Adipocyte (in vitro differentiated cells): Measurements from ENCODE around the gene TRPC1.

Source experiments
- DNase-seq: peaks from one replicate; pipeline ENCODE4 v3.0.0-alpha.2; 2015; ENCODE audit warnings: low read depth
- H3K27me3 ChIP-seq: replicated peaks from 2 replicates; pipeline ENCODE4 v1.7.0; 2013; ENCODE audit warnings: mild to moderate bottlenecking, low read length, moderate library complexity; ENCODE audit not compliant: control insufficient read depth, insufficient read depth
- H3K36me3 ChIP-seq: 2 replicates; pipeline ENCODE4 v1.7.0; 2013; ENCODE audit warnings: low read length, mild to moderate bottlenecking, moderate library complexity; ENCODE audit not compliant: control insufficient read depth, insufficient read depth, severe bottlenecking
- H3K4me1 ChIP-seq: 2 replicates; pipeline ENCODE4 v1.7.0; 2013; ENCODE audit warnings: mild to moderate bottlenecking, low read length, moderate library complexity; ENCODE audit not compliant: control insufficient read depth, insufficient read depth
- H3K4me3 ChIP-seq: 2 replicates; pipeline ENCODE4 v1.7.0; 2013; ENCODE audit warnings: mild to moderate bottlenecking, low read length, moderate library complexity
- H3K9ac ChIP-seq: 2 replicates; pipeline ENCODE4 v1.7.0; 2013; ENCODE audit warnings: mild to moderate bottlenecking, low read length, moderate library complexity
- H3K9me3 ChIP-seq: 2 replicates; pipeline ENCODE4 v1.7.0; 2013; ENCODE audit warnings: mild to moderate bottlenecking, low read length, moderate library complexity; ENCODE audit not compliant: control insufficient read depth

Gene TRPC1

DNA sequence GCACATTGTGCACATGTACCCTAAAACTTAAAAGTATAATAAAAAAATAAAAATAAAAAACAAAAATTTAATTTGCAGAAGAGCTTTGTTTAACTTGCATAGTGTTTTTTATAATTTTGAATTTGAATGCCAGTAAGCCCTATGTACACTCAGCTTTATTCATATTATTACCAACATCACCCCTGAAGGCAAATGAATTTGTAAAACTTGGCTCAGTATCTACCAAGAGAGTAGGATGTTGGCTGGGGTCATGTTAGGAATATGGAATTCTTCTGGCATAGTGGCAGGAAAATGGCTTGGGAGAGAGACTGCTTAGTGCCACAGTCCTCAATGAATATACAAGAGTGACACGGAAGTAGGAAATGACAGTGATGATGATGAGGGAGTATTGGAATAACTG is 30.7 kb downstream of the TRPC1 start:
- no peak overlapping the region for H3K4me3 ChIP-seq
- H3K27me3 ChIP-seq, result no peaks in the 10 kb centered on the region
- no peak overlapping the region for H3K9ac ChIP-seq
- no peaks in the 10 kb centered on the region for H3K36me3 ChIP-seq
- H3K4me1 ChIP-seq, result no peaks in the 10 kb centered on the region
- no peak for DNase-seq
- no peaks in the 10 kb centered on the region for H3K9me3 ChIP-seq

GRCh38 chr3:142768338-142768737 is 44.5 kb downstream of the TRPC1 start:
- peaks cover 15% of the 10 kb centered on the region for H3K36me3 ChIP-seq
- no peak overlapping the region for H3K9ac ChIP-seq
- no peaks in the 10 kb centered on the region for H3K27me3 ChIP-seq
- H3K4me3 ChIP-seq, result no peak overlapping the region
- peaks cover 3% of the 10 kb centered on the region for H3K9me3 ChIP-seq
- DNase-seq, result no peak
- no peaks in the 10 kb centered on the region for H3K4me1 ChIP-seq

DNA sequence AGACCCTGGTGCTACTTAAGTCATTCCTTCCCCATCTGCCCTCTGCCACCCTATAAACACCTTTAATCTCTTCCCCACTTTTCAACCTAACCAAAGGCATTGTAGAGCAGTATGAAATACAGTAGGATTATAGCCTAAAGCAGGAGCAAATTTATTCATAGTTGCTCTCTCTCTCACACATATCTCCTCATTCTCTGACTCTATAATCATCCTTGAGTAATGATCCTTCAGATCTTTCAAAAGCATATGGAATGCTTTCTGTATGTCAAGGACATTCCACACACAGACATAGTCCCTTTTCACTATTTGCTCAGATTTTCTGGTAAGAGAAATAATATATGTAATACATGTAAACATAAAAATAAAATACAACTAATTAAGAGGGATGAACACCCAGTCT is 54.1 kb downstream of the TRPC1 start:
- Histone ChIP-seq H3K9me3 (no peaks in the 10 kb centered on the region), H3K9ac (no peak overlapping the region), H3K4me3 (no peak overlapping the region), H3K27me3 (no peaks in the 10 kb centered on the region), H3K4me1 (peaks cover 5% of the 10 kb centered on the region), H3K36me3 (peaks cover 6% of the 10 kb centered on the region)
- peak; percentile 11 for DNase-seq

DNA sequence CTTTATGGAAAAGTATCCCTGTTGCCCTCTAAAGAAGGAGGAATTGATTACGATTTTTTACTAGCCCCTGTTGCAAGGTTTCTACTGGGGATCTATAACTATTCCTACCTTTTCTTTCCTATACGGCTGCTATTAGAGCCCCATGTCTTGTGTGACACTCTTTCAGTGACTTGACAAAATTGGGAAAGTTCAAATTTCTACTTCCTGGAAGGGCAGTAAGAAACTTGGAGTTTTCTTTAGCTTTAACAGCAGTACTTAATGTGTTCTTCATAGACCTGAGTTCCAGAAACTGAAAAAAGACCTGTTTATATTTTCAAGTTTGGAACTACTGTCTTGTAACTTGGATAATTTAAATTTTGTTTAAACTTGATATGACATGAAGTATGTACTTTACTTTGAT is 54.7 kb downstream of the TRPC1 start:
- no peak overlapping the region for H3K4me3 ChIP-seq
- H3K4me1 ChIP-seq, result peaks cover 5% of the 10 kb centered on the region
- no peak for DNase-seq
- no peaks in the 10 kb centered on the region for H3K9me3 ChIP-seq
- no peaks in the 10 kb centered on the region for H3K27me3 ChIP-seq
- H3K9ac ChIP-seq, result no peak overlapping the region
- H3K36me3 ChIP-seq, result peaks cover 11% of the 10 kb centered on the region

GRCh38 chr3:142779591-142779990 is 55.8 kb downstream of the TRPC1 start:
- no peaks in the 10 kb centered on the region for H3K9me3 ChIP-seq
- H3K4me1 ChIP-seq, result peaks cover 5% of the 10 kb centered on the region
- no peak overlapping the region for H3K4me3 ChIP-seq
- DNase-seq, result peak; percentile 17
- H3K27me3 ChIP-seq, result no peaks in the 10 kb centered on the region
- no peak overlapping the region for H3K9ac ChIP-seq
- H3K36me3 ChIP-seq, result peaks cover 11% of the 10 kb centered on the region

- Histone ChIP-seq H3K4me3 (no peak overlapping the region), H3K9ac (no peak overlapping the region), H3K36me3 (peaks cover 16% of the 10 kb centered on the region), H3K27me3 (no peaks in the 10 kb centered on the region), H3K9me3 (no peaks in the 10 kb centered on the region), H3K4me1 (peaks cover 5% of the 10 kb centered on the region)
- no peak for DNase-seq
Observed at GRCh38 chr3:142782616-142783015, 58.8 kb downstream of the TRPC1 start.

GRCh38 chr3:142784228-142784627 is 60.4 kb downstream of the TRPC1 start:
- DNase-seq, result no peak
- peaks cover 3% of the 10 kb centered on the region for H3K4me1 ChIP-seq
- H3K9ac ChIP-seq, result no peak overlapping the region
- H3K27me3 ChIP-seq, result no peaks in the 10 kb centered on the region
- no peaks in the 10 kb centered on the region for H3K9me3 ChIP-seq
- peaks cover 16% of the 10 kb centered on the region for H3K36me3 ChIP-seq
- no peak overlapping the region for H3K4me3 ChIP-seq

GRCh38 chr3:142785996-142786395 is 62.2 kb downstream of the TRPC1 start:
- Histone ChIP-seq H3K4me3 (no peak overlapping the region), H3K9me3 (no peaks in the 10 kb centered on the region), H3K4me1 (no peaks in the 10 kb centered on the region), H3K36me3 (peaks cover 16% of the 10 kb centered on the region), H3K9ac (no peak overlapping the region), H3K27me3 (no peaks in the 10 kb centered on the region)
- no peak for DNase-seq

DNA sequence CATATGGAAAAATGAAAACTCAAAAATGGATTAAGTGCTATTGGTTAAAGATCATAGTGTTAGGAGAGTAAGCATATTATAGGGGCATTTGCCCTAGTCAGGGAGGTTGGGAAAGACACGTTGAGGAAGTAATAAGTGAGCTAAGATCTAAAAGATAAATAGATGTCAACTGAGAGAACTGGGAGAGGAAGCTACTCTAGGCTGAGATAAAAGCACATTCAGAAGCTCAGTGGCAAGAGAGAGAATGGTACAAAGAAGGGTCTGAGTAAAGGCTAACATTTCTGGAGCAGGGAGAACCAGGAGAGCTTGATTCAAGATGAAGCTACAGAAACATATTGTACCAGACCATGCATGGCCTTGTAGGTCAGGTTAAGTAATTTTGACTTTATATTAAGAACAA is 63.9 kb downstream of the TRPC1 start:
- no peak for DNase-seq
- no peaks in the 10 kb centered on the region for H3K9me3 ChIP-seq
- no peaks in the 10 kb centered on the region for H3K4me1 ChIP-seq
- H3K36me3 ChIP-seq, result peaks cover 12% of the 10 kb centered on the region
- no peaks in the 10 kb centered on the region for H3K27me3 ChIP-seq
- no peak overlapping the region for H3K9ac ChIP-seq
- H3K4me3 ChIP-seq, result no peak overlapping the region

DNA sequence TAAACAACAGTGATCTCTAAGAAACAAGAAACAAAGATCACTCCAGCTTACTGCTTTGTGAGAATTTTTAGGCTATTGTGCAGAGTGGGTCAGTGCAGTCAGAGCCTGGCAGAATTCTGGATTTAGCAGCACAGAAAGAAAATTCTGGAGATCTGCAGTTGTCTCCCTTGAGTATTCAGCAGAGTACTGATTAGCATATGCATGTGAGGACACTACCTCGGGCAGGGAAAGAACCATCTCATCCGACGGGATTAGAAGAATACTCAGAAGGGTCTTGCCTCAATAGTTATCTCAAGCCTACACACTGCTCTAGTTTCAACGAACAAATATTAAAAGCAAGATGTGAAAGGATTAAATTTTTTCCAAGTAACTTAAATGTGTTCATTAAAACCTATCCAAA is 70.7 kb downstream of the TRPC1 start:
- Histone ChIP-seq H3K9me3 (no peaks in the 10 kb centered on the region), H3K27me3 (no peaks in the 10 kb centered on the region), H3K9ac (no peak overlapping the region), H3K4me1 (no peaks in the 10 kb centered on the region), H3K36me3 (no peaks in the 10 kb centered on the region), H3K4me3 (no peak overlapping the region)
- DNase-seq, result no peak

DNA sequence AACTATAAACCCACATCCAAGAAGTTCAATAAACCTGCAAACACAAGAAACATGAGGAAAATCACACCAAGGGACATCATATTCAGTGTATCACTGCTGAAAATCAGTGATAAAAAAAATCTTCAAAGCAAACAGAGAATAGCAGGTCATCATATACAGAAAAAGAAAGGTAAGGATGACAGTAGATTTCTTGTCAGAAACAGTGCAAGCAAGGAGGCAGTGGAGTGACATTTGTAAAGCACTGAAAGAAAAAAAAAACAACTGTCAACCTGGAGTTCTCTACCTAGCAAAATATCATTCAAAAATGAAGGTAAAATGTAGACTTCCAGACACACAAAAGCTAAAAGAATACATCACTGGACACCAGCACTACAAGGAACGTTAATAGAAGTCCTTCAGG is 71.5 kb downstream of the TRPC1 start:
- no peaks in the 10 kb centered on the region for H3K27me3 ChIP-seq
- H3K4me1 ChIP-seq, result no peaks in the 10 kb centered on the region
- no peaks in the 10 kb centered on the region for H3K36me3 ChIP-seq
- DNase-seq, result no peak
- H3K9me3 ChIP-seq, result no peaks in the 10 kb centered on the region
- H3K9ac ChIP-seq, result no peak overlapping the region
- no peak overlapping the region for H3K4me3 ChIP-seq

DNA sequence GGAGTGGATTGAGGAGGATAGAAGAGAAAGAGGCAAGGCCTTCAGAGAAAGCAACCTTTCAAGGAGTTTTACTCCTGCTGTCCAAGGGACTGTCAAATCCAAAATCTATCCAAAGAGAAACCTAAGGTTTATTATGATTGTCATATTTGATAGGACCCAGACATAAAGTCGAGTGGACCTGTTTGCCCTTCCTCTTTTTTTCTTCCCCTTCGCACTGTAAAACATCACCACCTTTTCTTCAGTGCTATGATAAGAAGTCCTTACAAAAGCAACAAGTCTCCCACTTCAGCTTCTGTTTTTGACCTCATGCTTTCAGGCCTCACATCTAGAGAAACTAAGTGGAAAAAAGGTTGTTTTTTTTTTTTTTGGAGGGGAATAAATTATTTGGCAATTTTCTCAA is 73.0 kb downstream of the TRPC1 start:
- no peaks in the 10 kb centered on the region for H3K9me3 ChIP-seq

More for the DNA sequence above, 73.0 kb downstream of the TRPC1 start:
- H3K4me3 ChIP-seq, result no peak overlapping the region
- no peak for DNase-seq
- H3K4me1 ChIP-seq, result no peaks in the 10 kb centered on the region
- no peak overlapping the region for H3K9ac ChIP-seq
- H3K27me3 ChIP-seq, result no peaks in the 10 kb centered on the region
- no peaks in the 10 kb centered on the region for H3K36me3 ChIP-seq
